CD4-positive, alpha-beta T cell treated with Interleukin-4 for 4 hours (primary cell): ENCODE results near the gene PAGE2.
"Not testable (repeated sequence)": the region's sequence is repeated elsewhere in the genome, so short reads cannot be mapped to it uniquely, and the experiment has no call there.

Experiments
- DNase-seq: peaks from one replicate; pipeline ENCODE4 v3.0.0-alpha.2; 2020

PAGE2 gene, protein sequence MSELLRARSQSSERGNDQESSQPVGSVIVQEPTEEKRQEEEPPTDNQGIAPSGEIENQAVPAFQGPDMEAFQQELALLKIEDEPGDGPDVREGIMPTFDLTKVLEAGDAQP

GRCh38 chrX:55088795-55089489 lies at the start of gene PAGE2:
Gene PAGE2, plus strand, starts transcription at chrX:55089018. Its CDS starts 1,003 bp downstream, at chrX:55090021.
- DNase-seq, result no peak

DNA sequence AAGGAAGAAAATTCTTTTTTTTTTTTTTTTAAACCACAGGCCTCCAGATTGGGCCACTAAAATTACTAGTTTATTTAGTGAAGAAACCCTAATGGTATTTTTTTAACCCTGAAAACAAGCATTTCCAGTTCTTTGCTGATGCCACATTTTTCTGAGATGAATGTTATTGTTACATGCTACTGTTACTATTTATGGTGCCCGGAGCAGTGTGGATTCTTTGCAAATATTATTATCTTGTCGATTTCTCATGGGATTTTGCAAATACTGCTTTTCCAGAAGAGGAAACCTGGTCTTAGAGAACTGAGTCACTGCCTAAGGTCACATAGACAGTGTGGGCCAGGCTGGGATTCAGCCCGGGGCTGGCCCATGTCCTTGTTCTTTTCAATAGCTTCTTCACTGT lies 49.3 kb upstream of the PAGE2 start:
- DNase-seq, result no peak

DNA sequence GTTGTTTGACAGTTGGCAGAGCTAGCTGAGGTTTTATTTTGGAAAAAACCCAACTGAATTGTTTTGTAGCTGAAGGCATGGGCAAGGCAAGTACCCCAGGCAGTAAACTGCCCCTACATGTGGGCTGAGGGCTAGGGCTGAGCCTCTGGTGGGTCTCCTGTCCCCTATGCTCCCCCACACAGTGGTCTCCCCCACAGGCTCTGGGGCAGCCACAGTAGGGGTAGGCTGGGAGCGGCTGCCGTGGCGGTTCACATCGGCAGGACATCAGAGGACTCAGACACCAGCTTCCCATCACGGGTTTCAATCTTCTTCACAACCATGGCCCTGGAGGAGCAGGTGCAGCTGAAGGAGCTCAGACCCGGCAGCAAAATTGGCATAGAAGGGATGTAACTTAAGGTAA lies 47.3 kb upstream of the PAGE2 start:
- no peak for DNase-seq

GRCh38 chrX:55050599-55050998 lies 38.2 kb upstream of the PAGE2 start:
- DNase-seq, result not testable (repeated sequence)

- peak; percentile 81 for DNase-seq
Observed at GRCh38 chrX:55056820-55057674, 31.8 kb upstream of the PAGE2 start.

DNA sequence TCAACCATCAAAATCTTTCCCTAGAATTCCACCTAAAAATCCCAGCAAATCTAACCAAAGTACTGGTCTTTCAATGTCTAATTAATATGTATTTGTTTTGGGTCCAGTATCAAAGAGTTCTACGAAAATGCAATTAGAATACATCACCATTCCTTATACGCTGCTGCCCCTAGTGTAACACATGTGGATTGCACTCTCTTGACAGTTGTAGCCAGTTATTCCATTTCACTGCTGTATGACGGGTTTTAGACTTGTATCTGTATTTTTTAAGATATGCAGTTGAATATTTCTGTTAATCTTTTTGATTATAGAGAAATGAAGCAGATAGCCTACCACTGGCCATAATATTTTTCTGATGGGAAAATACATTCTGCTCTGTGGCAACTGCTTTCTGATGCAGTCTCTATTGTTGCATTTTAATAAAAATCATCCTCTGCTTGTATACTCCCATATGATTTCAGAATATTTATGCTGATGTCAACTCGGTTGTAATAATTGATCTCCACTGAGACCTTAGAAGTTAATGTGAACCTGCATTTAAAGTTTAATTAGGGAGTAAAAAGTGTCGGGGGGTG lies 31.1 kb upstream of the PAGE2 start:
- DNase-seq, result peak; percentile 58

- not testable (repeated sequence) for DNase-seq
Observed at GRCh38 chrX:55067180-55067579, 21.6 kb upstream of the PAGE2 start.

DNA sequence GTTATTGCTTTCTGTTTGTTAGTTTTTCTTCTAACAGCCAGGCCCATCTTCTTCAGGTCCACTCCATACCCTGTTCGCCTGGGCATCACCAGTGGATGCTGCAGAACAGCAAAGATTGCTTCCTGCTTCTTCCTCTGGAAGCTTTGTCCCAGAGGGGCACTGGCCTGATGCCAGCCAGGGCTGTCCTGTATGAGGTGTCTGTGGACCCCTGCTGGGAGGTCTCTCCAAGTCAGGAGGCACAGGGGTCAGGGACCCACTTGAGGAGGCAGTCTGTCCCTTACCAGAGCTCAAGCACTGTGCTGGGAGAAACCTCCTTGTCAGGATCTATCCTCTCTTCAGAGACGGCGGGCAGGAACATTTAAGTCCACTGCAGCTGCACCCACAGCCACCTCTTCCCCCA lies 16.5 kb upstream of the PAGE2 start:
- DNase-seq, result no peak

DNA sequence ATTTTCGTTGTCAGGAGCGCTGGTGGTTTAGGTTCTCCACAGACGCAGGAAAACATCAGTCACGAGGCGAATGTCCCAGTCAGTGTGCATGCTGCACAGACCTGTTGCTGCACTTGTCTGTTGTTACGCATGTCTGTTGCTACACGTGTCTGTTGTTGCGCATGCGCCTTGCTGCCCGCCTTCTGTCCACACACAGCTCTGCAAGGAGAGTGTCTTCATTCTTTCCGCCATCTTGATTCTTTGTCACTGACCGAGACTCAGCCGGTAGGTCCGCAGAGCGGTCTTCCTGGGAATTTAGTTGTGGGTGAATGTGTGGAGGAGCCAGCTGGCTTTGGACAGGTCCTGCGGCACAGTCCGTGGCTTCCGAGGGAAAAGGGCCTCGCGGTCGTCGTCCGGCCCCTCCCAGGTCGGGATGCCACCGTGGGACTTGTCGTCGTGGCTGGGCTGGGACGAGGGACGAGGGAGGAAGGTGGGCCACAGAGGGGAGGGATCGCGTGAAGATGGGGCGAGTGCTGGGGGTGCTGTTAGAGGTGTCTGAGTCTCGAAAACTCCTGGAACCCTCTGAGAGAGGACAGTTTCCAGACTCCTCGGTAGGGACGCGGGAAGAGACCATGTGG lies 13.9 kb upstream of the PAGE2 start, which contains the start of gene PAGE2B:
PAGE2B (plus strand) TSS at position 180 of the 617 bp plus-strand sequence. CDS start 1,012 bp downstream, outside the sequence.
- DNase-seq, result no peak

- no peak for DNase-seq
Observed at GRCh38 chrX:55098691-55099090, 9.9 kb downstream of the PAGE2 start.

GRCh38 chrX:55099162-55099561 lies 10.3 kb downstream of the PAGE2 start:
- DNase-seq, result no peak

DNA sequence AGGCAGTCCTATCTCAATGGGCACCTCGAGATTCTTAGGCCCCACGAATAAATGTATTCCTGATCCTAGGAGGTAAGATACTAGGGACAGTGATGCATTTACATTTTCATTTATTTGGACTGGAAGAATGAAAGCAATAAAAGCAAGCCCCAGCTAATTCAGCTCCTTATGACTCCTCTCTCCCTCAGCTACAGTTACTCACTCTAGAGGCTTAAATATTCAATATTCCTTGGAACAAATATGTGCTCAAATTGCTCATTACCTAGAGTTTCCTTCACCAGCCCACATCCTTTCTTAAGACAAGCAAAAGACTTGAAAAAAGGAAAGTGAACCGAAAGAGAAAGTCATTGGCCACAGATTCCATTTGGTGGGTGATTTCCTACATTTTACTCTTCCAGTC lies 13.9 kb downstream of the PAGE2 start:
- no peak for DNase-seq

DNA sequence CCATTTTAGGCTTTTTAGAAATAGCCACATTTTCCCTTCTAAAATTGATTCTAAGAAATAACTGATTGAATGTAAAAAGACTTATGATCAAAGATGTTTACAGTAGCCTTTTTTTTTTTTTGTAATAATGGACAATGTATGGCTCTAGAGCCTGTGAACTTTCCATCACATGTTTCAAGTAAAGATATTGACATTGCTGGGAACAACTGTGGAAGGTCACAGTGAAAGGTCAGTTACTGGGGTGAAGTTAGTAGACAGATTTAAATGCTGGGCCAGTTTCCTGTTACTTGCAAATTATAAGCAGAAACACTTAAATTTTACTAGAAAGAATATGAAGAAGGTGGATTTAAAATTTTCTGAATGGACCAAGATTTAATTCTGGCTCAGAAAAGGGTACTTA lies 18.4 kb downstream of the PAGE2 start:
- DNase-seq, result no peak

DNA sequence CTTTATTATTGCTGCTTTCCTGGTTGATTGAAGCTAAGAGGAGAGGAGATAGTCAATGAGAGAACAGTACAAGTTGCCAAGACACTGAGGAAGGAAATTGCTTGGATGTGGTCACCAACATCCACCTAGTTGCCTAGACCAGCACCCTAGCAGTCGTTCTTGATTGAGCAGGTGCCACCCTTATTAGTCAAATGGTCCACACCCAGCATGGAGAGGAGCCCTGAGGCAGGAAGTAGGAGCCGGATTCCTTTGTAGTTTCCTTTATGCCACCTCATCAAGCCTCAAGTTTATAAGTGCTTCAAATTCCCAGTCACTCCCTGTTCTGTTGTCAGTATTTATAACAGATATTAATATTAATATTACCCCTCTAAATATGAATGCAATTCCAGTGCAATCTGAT lies 19.1 kb downstream of the PAGE2 start:
- no peak for DNase-seq

GRCh38 chrX:55109306-55109705 lies 20.5 kb downstream of the PAGE2 start:
- DNase-seq, result no peak

GRCh38 chrX:55111578-55112254 lies 22.9 kb downstream of the PAGE2 start:
- DNase-seq, result no peak

DNA sequence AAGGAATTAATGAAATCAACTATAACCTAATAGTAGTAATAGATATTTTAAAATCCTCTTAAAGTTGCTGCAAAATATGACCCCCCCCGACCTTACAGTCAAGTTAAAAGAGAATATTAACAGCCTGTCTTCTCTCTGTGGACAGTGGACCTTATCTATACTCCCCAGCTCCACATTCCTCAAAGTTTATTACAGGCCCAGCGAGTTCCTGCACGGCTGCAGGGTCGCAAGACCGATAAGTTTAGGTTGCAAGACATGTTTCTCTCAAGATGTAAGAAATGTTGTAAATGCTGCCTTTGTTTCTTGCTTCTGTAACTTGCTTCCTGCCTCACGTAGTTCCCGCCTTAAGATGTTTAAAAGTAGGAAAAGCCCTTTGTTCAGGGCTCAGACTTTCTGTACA lies 27.8 kb downstream of the PAGE2 start:
- DNase-seq, result not testable (repeated sequence)

DNA sequence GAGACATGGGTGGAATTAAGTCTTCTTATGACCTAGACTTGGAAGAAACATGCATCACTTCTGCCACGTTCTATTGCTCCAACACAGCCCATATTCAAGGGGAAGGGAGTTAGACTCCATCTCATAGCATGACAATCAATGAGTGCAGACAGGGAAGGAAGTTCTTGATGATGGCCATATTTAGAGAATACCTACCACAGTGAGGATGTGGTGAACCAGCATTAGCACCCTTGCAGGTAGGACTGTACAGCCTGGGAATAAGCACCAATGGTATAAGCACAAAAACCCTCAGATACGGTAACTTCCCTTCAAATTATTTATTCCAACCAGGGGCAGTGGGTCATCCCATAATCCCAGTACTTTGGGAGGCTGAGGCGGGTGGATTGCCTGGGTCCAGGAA lies 29.8 kb downstream of the PAGE2 start:
- DNase-seq, result peak; percentile 10

GRCh38 chrX:55119271-55119670 lies 30.5 kb downstream of the PAGE2 start:
- no peak for DNase-seq

GRCh38 chrX:55119712-55120111 lies 30.9 kb downstream of the PAGE2 start:
- DNase-seq, result peak; percentile 1

DNA sequence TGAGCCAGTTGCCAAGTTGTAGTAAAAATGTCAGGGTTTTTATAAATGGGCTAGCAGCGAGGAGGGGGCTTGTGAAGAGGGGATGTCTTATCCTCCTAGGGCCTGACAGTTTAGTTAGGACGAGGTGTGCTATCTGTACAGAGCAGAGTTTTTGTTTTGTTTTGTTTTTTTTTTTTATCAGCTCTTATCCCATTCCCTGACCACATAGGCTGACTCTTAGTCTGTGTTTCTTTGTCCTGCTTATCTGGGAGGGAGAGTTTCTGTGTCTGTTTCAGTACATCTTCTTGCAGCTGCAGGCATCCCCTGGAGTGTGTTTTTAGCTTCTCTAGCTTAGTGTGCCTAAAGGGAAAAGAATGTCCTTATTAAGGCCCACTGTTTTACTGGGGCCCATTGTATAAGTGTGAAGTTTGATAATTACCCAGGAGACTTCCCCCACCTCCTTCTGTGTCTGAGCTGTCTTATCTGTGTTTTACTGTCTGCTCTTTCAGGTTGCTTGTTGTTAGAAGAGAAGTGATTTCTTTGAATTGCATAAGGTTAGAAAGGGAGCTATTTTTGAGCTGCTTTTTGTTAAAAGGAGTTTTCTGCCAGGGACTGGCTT lies 32.0 kb downstream of the PAGE2 start:
- no peak for DNase-seq

DNA sequence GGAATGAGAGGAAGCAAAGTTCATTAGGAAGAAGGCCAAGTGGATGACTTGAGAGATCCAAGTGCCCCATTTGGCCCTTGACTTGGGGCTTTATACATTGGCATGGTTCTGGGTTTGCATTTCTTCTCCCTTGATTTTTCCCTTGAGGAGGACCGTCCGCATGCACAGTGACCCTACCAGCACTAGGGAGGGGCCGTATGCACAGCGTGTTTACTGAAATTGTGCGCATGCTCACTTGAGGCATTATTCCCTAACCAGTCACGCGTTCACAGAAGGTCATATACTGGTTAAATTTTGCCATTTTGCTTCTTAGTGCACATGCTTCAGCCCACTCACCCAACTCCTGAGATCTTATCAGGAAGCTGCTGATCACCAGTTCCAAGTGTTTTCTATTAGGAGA lies 35.1 kb downstream of the PAGE2 start:
- no peak for DNase-seq
